ENCODE results near the gene TRAP1.
A peak's percentile ranks its signal among the peaks of the same experiment; 100 is the strongest.

The TRAP1 gene

GRCh38 chr16:3706253-3707012 is 10.9 kb downstream of the TRAP1 start:
- DNase-seq, result no peak

GRCh38 chr16:3702082-3702481 is 15.2 kb downstream of the TRAP1 start:
- no peak for DNase-seq

GRCh38 chr16:3701531-3701930 is 15.8 kb downstream of the TRAP1 start:
- no peak for DNase-seq

- no peak for DNase-seq
These were observed 18.4 kb downstream of the TRAP1 start for GRCh38 chr16:3698941-3699340.

- DNase-seq, result no peak
These were observed 20.7 kb downstream of the TRAP1 start for GRCh38 chr16:3696425-3697218.

GRCh38 chr16:3695610-3696369 is 21.5 kb downstream of the TRAP1 start:
- no peak for DNase-seq

- DNase-seq, result no peak
These were observed 23.3 kb downstream of the TRAP1 start for GRCh38 chr16:3694051-3694450.

- no peak for DNase-seq
These were observed 25.6 kb downstream of the TRAP1 start for GRCh38 chr16:3691761-3692160.

- no peak for DNase-seq
These were observed 26.2 kb downstream of the TRAP1 start for GRCh38 chr16:3690980-3691720.

GRCh38 chr16:3690470-3690928 is 26.8 kb downstream of the TRAP1 start:
- DNase-seq, result peak; percentile 76

- no peak for DNase-seq
These were observed 27.6 kb downstream of the TRAP1 start for GRCh38 chr16:3689731-3690130.

- no peak for DNase-seq
These were observed 29.5 kb downstream of the TRAP1 start for GRCh38 chr16:3687792-3688191.

GRCh38 chr16:3687021-3687420 is 30.3 kb downstream of the TRAP1 start:
- DNase-seq, result no peak

- DNase-seq, result no peak
These were observed 36.1 kb downstream of the TRAP1 start for GRCh38 chr16:3681206-3681605.

GRCh38 chr16:3677994-3678393 is 39.3 kb downstream of the TRAP1 start:
- no peak for DNase-seq

- DNase-seq, result no peak
These were observed 41.7 kb downstream of the TRAP1 start for GRCh38 chr16:3675601-3676130.

GRCh38 chr16:3674513-3675295 is 42.6 kb downstream of the TRAP1 start:
- no peak for DNase-seq

- DNase-seq, result no peak
These were observed 43.5 kb downstream of the TRAP1 start for GRCh38 chr16:3673676-3674377.

GRCh38 chr16:3673201-3673600 is 44.1 kb downstream of the TRAP1 start:
- DNase-seq, result no peak

- DNase-seq, result no peak
These were observed 44.7 kb downstream of the TRAP1 start for GRCh38 chr16:3672571-3673041.

GRCh38 chr16:3671424-3671823 is 45.9 kb downstream of the TRAP1 start:
- no peak for DNase-seq

Data from effector CD4-positive, alpha-beta T cell (primary cell).